CD14-positive monocyte (primary cell): Measurements from ENCODE around the gene CTAGE1. TPM values are rescaled to one million over a fixed set of nuclear protein-coding genes. Genes with fewer than 3 reads are reported as not detected.

Source experiments
- DNase-seq, 3 donors: peaks; one replicate each; pipeline ENCODE4 v3.0.0-alpha.2; 2011 to 2022
- H2AFZ ChIP-seq: 2 replicates; pipeline ENCODE4 v1.6.0; 2012; ENCODE audit warnings: mild to moderate bottlenecking, low read depth, low read length, inconsistent platforms; ENCODE audit not compliant: insufficient read depth, poor library complexity, severe bottlenecking
- H3K27ac ChIP-seq, 2 donors: 1 replicate in 1 of 2; 2 replicates in 1 of 2; pipeline ENCODE4 v1.5.1; 2012 to 2013; ENCODE audit warnings: low read length in 2 of 2, control low read depth in 1 of 2, inconsistent platforms in 1 of 2, low read depth in 1 of 2, mild to moderate bottlenecking in 1 of 2
- H3K27me3 ChIP-seq, 2 donors: one replicate each; pipeline versions ENCODE4 v1.6.0 to v1.6.1; 2011 to 2013; ENCODE audit warnings: low read length in 2 of 2; ENCODE audit not compliant: control insufficient read depth in 2 of 2, insufficient read depth in 2 of 2
- H3K36me3 ChIP-seq, 2 donors: replicated peaks in 1 of 2; 1 replicate in 1 of 2; 2 replicates in 1 of 2; pipeline versions ENCODE4 v1.5.1 to v1.6.1; 2012 to 2013; ENCODE audit warnings: low read length in 2 of 2, control low read depth in 1 of 2, inconsistent platforms in 1 of 2, mild to moderate bottlenecking in 1 of 2; ENCODE audit not compliant: insufficient read depth in 2 of 2, control insufficient read depth in 1 of 2
- H3K4me1 ChIP-seq, 2 donors: 1 replicate in 1 of 2; 2 replicates in 1 of 2; pipeline versions ENCODE4 v1.5.1 to v1.6.1; 2012 to 2013; ENCODE audit warnings: low read length in 2 of 2, control low read depth in 1 of 2, inconsistent platforms in 1 of 2, mild to moderate bottlenecking in 1 of 2, moderate library complexity in 1 of 2; ENCODE audit not compliant: insufficient read depth in 2 of 2, control insufficient read depth in 1 of 2
- H3K4me2 ChIP-seq: replicated peaks from 2 replicates; pipeline ENCODE3; 2012; ENCODE audit warnings: low read length, moderate library complexity, mild to moderate bottlenecking; ENCODE audit not compliant: poor library complexity, severe bottlenecking; ENCODE audit errors: extremely low read depth
- H3K4me3 ChIP-seq, 3 experiments: fragments of 200-600 bp in 1 of 3; sonication (generic) in 1 of 3; replicated peaks in 1 of 3; 1 replicate in 2 of 3; 2 replicates in 1 of 3; pipeline ENCODE4 v1.5.1; 2011 to 2013; ENCODE audit warnings: low read length in 3 of 3, mild to moderate bottlenecking in 3 of 3, control low read depth in 2 of 3, low read depth in 2 of 3, inconsistent platforms in 1 of 3, moderate library complexity in 1 of 3
- H3K79me2 ChIP-seq: 2 replicates; pipeline ENCODE4 v1.6.0; 2012; ENCODE audit warnings: mild to moderate bottlenecking, control low read depth, inconsistent platforms, low read length, moderate library complexity; ENCODE audit not compliant: insufficient read depth
- H3K9ac ChIP-seq: 2 replicates; pipeline ENCODE4 v1.6.0; 2017; ENCODE audit warnings: low read length, mild to moderate bottlenecking; ENCODE audit not compliant: insufficient read depth, poor library complexity, severe bottlenecking
- H3K9me3 ChIP-seq, 2 donors: replicated peaks in 1 of 2; 1 replicate in 1 of 2; 2 replicates in 1 of 2; pipeline versions ENCODE4 v1.5.1 to v1.6.1; 2012 to 2013; ENCODE audit warnings: low read length in 2 of 2, control low read depth in 1 of 2; ENCODE audit not compliant: control insufficient read depth in 1 of 2, insufficient read depth in 1 of 2
- H4K20me1 ChIP-seq: 2 replicates; pipeline ENCODE4 v1.6.0; 2012; ENCODE audit warnings: mild to moderate bottlenecking, low read length, control low read depth, moderate library complexity; ENCODE audit not compliant: insufficient read depth
- H3K27ac Mint-ChIP-seq, 7 donors: one replicate each; pipeline ENCODE4 v1.8.0; 2020; ENCODE audit warnings: mild to moderate bottlenecking in 7 of 7, mixed read lengths in 7 of 7, moderate library complexity in 6 of 7, inconsistent platforms in 2 of 7
- H3K27me3 Mint-ChIP-seq, 3 donors: one replicate each; pipeline ENCODE4 v1.8.0; 2021 to 2022; ENCODE audit warnings: low read depth in 3 of 3, mild to moderate bottlenecking in 3 of 3, mixed read lengths in 3 of 3, moderate library complexity in 3 of 3, inconsistent platforms in 1 of 3
- H3K36me3 Mint-ChIP-seq, 2 donors: one replicate each; pipeline ENCODE4 v1.8.0; 2020; ENCODE audit warnings: mixed read lengths in 2 of 2, inconsistent platforms in 1 of 2, mild to moderate bottlenecking in 1 of 2
- H3K4me1 Mint-ChIP-seq: one replicate; pipeline ENCODE4 v1.8.0; 2020; ENCODE audit warnings: mild to moderate bottlenecking, mixed read lengths
- H3K4me3 Mint-ChIP-seq, 2 donors: one replicate each; pipeline ENCODE4 v1.8.0; 2020; ENCODE audit warnings: mild to moderate bottlenecking in 2 of 2, mixed read lengths in 2 of 2, moderate library complexity in 1 of 2
- H3K9me3 Mint-ChIP-seq, 7 donors: one replicate each; pipeline ENCODE4 v1.8.0; 2020 to 2022; ENCODE audit warnings: mixed read lengths in 7 of 7, mild to moderate bottlenecking in 6 of 7, moderate library complexity in 6 of 7, inconsistent platforms in 2 of 7
- CTCF ChIP-seq: fragments of 200-600 bp; IDR thresholded peaks from one replicate; pipeline ENCODE4 v1.8.0; 2022; ENCODE audit warnings: antibody characterized with exemption, mild to moderate bottlenecking
- WGBS: methylation state at CpG from one replicate; pipeline ENCODE4 v1.1.5; 2013; ENCODE audit warnings: missing lambda C conversion rate; ENCODE audit not compliant: insufficient coverage; 5-methylcytosine and 5-hydroxymethylcytosine counted together
- intact Hi-C, 2 donors: fragments of 100-400 bp; cut with micrococcal nuclease; formaldehyde crosslinking; loops; one replicate each; pipeline versions ENCODE4 v1.15.0 to v1.15.1; 2023
- polyA plus RNA-seq, 3 donors: library from polyadenylated mRNA; depleted of rRNA in 1 of 3; unstranded in 2 of 3; stranded (reverse) in 1 of 3; fragments of 300-500 nt in 2 of 3; fragments of >200 nt in 1 of 3; fragmentation: Illumina TruSeq in 2 of 3; gene quantifications; 1 replicate in 2 of 3; 2 replicates in 1 of 3; pipeline ENCODE4 v1.2.3, GENCODE V29; 2012 to 2021

The CTAGE1 gene
- polyA plus RNA-seq, 3 donors: not detected

GRCh38 chr18:22455425-22456115 is 37.9 kb upstream of the CTAGE1 start:
- Histone ChIP-seq H3K4me3 (no peak overlapping the region), H3K79me2 (no peaks in the 10 kb centered on the region), H3K9ac (no peak overlapping the region), H2AFZ (no peak overlapping the region), H3K9me3 (no peaks in the 10 kb centered on the region), H3K27ac (no peak overlapping the region), H3K27me3 (no peaks in the 10 kb centered on the region), H3K4me1 (no peaks in the 10 kb centered on the region), H3K36me3 (no peaks in the 10 kb centered on the region), H3K4me2 (no peak overlapping the region), H4K20me1 (no peaks in the 10 kb centered on the region)
- H3K4me1 Mint-ChIP-seq: peaks cover 2% of the 10 kb centered on the region
- no peak for TF ChIP-seq CTCF
- 100% methylated on average over 2 of the region's 3 CpGs for WGBS
- no peak overlapping the region for H3K4me3 Mint-ChIP-seq
- H3K27ac Mint-ChIP-seq: no peak overlapping the region
- intact Hi-C loops: no loop called here
- H3K9me3 Mint-ChIP-seq: peaks cover 0 to 2% (median 0%) of the 10 kb centered on the region in 7 donors
- no peaks in the 10 kb centered on the region for H3K36me3 Mint-ChIP-seq
- peaks cover 0 to 5% (median 2%) of the 10 kb centered on the region in 3 donors for H3K27me3 Mint-ChIP-seq
- no peak for DNase-seq

DNA sequence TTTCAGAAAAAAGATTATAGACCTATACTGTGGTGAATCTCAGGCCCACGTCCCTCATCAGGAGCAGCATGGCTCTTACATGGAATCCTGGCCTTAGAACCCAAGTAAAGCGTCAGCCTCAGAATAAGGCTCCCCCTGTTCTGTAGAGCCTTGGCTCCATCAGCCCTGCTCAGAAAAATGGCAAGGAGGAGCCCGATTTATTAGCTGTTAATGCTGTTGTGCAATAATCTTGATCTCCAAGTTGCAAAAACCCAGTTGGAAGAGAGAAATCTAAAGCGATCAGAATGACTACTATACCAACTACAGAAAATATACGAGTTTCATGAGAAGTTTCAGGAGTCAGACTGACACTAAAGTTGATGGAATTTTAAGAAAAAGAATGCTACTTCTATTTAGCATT is 35.6 kb upstream of the CTAGE1 start:
- Mint-ChIP-seq H3K27ac (no peak overlapping the region), H3K27me3 (peaks cover 2 to 5% (median 2%) of the 10 kb centered on the region in 3 donors), H3K9me3 (peaks cover 0 to 9% (median 5%) of the 10 kb centered on the region in 7 donors), H3K36me3 (no peaks in the 10 kb centered on the region), H3K4me3 (no peak overlapping the region), H3K4me1 (no peaks in the 10 kb centered on the region)
- intact Hi-C loops: no loop called here
- Histone ChIP-seq H2AFZ (no peak overlapping the region), H3K27me3 (no peaks in the 10 kb centered on the region), H3K79me2 (no peaks in the 10 kb centered on the region), H3K9ac (no peak overlapping the region), H4K20me1 (no peaks in the 10 kb centered on the region), H3K4me2 (no peak overlapping the region), H3K9me3 (peaks cover 0 to 8% of the 10 kb centered on the region in 2 donors), H3K27ac (no peak overlapping the region), H3K4me1 (no peaks in the 10 kb centered on the region), H3K36me3 (no peaks in the 10 kb centered on the region), H3K4me3 (no peak overlapping the region)
- no peak for TF ChIP-seq CTCF
- DNase-seq: no peak
- WGBS: 94% methylated on average over 3 of the region's 5 CpGs
